GM21717 (cell line): ENCODE results near the gene HOMER2.
"Not testable (repeated sequence)": the region's sequence is repeated elsewhere in the genome, so short reads cannot be mapped to it uniquely, and the experiment has no call there.

Source experiments
- ATAC-seq: cut with Tn5 transposase; IDR thresholded peaks from one replicate; pipeline ENCODE4 v1.9.1; 2021; ENCODE audit warnings: mild to moderate bottlenecking, moderate library complexity; ENCODE audit not compliant: unreplicated experiment

The HOMER2 gene

GRCh38 chr15:82952158-82953081 lies at the start of gene HOMER2:
Gene HOMER2 (minus strand): TSS chr15:82952720. CDS start chr15:82952535, 185 bp downstream.
- no peak for ATAC-seq

GRCh38 chr15:83000672-83001031 lies 48.1 kb upstream of the HOMER2 start:
- ATAC-seq, result not testable (repeated sequence)

DNA sequence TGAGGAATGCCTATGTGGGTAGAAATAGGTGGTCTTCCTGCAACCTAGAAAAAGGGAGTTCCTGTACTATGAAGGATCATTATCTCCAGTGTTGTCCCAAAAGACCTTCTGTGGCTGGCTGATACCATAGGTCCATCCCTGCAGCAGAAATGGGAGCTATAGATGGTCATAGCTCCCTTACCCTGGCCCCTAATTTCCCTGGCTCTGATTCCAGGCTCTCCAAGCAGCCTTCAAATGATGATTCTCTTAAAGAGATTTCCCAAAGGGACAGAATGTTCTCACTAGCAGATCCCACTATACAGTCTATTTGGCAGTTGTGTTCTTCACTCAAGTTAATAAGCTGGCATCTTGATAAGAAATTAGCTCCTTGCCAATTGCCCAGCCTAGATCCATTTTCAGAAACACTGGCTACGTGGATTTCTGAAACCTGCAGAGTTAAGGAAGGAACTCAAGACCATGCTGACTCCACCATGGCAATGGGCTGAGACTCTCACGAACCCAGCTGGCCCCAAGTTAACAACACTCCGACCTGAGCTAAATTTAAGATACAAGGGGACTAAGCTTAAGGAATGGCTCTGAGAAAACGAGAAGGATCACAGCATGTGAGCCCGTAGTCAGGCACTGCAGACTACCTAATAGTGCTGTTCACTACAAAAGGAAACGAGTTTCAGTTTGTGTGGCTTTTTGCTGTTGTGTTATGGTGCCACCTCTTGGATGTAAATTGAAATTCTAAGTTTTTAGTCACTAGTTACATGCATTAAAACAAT lies 47.6 kb upstream of the HOMER2 start:
- peak; percentile 78 for ATAC-seq

DNA sequence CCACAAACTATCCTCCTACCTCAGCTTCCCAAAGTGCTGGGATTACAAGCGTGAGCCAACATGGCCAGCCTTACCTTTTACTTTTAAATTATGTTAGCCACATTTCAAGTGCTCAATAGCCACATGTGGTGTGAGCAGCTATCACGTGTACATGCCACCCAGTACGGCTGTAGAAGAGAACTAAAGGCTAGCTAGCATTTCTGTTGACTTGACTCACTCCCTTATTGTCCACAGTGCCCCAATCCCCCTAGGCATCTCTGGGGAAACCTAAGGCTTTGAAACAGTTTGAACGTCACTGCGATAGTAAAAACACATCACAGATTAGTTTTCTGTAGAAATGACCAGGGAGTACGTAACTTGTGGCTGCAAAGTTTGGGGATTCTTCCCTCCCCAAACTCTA lies 46.9 kb upstream of the HOMER2 start:
- ATAC-seq, result no peak

GRCh38 chr15:82995938-82996337 lies 43.4 kb upstream of the HOMER2 start:
- no peak for ATAC-seq

GRCh38 chr15:82995076-82995475 lies 42.6 kb upstream of the HOMER2 start:
- no peak for ATAC-seq

GRCh38 chr15:82993144-82993543 lies 40.6 kb upstream of the HOMER2 start:
- ATAC-seq, result no peak

DNA sequence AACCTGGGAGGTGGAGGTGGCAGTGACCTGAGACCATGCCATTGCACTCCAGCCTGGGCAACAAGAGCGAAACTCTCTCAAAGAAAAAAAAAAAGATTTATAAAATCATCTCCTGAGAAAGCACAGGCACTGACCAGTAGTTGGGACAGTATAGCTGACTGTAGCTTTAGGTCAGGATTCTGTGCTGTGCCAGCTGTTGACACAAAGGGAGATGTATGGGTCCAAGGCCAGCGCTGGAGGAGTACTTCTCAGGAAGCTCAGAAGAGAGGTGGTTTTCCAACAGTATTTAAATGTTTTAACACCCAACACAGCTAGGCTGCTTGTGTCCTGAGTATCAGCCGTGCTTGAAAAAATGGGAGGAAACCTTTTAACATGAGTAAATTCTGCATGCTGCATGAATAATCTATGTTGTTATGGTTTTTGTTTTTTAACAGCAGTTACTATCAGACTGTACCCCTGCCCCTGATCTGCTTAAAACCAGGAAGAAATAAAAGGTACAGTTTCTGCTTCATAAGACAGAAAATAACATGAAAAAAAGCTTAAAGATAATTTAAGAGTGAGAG lies 40.0 kb upstream of the HOMER2 start:
- no peak for ATAC-seq

DNA sequence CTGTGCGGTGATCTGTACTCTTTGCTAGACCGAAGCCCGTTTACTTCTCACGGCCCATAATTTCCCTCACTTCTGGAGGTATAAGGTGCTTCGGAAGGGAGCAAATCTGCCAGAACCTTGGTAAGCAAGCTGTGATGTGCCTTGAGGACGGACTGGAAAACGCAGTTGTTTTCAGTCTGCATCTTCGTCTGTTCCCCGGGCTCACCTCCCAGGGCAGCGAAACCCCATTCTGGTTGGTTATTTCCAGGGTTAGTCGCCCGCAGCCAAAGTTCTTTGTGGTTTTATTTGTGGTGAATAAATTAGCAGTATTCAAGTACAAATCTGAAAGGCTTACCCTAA lies 33.9 kb upstream of the HOMER2 start:
- peak; percentile 28 for ATAC-seq

DNA sequence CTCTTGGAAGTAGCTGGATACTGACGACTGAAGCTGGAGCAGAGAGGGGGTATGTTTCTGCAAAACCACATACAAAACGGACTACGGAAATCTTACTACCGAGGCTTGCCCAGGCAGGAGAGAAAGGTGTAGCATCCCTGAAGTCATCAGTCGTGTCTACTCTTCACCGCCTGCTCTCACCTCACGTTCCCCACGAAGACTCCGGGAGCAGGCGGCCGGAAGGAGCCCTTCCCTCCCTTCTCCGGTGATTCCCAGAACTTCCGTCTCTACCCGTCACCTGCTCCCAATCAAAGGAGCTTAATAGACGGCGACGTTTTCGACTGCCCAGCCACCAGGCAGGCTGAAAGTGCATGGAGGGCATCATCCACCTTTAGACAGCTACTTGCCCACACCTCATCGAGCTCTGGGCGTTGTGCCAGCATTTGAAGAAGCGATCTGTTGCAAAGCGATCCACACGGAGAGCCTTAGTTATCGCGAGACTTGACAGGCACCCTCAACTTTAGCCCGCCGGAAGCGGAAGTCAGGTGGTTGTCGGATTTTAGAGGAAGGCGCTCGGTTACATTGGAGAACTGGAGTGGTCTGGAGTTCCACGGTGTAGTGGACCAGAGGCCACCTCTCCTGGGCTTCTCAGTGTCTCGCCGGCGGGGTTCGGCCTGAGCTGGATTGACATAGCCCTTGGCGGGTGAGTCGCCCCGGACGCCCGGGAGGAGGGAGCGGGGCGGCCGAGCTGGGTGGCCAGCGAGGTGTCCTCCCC lies 33.3 kb upstream of the HOMER2 start, which contains the start of gene RAMAC:
RAMAC (plus strand) TSS at position 523 of the 754 bp plus-strand sequence. CDS start 2,809 bp downstream, outside the sequence.
- peak; percentile 96 for ATAC-seq

DNA sequence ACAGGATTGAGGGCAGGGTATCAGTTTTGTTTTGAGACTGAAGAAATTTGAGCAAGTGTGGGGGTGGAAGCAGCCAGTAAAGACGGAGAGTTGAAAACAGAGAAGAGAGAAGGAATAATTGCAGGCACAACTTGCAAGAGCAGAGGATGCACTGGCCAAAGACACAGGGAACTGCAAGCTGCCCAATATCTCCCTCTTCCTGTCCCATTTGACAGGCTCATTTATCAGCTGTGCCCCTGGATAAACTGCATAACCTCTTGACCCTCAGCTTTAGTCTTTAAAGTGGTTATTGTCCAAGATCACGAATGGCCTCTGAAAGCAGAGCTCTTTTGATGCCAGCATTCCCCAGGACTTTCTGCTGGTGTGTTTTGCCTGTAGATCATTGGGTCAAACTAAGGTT lies 28.5 kb upstream of the HOMER2 start:
- no peak for ATAC-seq

DNA sequence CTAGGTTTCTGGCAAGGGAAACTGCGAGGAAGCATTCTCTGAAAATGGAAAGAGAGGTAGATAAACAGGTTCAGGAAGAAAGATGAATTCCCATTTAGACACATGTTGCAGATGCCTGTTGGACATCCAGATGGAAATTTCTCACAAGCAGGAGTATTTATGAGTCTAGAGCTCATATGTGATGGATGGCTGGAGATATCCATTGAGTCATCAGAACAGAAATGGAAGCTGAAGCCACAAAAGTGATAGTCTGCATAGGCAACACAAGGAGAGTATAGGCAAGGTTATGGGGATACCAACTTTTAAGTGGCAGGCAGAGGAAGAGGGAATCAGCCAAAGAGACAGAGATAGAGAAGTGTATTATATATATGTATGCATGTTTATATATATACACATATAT lies 27.2 kb upstream of the HOMER2 start:
- no peak for ATAC-seq

DNA sequence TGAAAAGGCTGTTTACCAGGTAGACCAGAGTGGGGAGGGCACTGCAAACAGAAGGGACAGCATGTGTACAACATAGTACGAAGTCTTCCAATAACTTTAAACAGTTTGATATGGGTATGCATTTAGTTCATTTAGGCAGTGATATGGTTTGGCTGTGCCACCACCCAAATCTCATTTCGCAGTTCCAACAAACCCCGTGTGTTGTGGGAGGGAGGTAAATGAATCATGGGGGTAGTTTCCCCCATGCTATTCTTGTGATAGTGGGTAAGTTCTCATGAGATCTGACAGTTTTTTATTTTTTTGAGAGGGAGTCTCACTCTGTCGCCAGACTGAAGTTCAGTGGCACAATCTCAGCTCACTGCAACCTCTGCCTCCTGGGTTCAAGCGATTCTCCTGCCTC lies 25.9 kb upstream of the HOMER2 start:
- ATAC-seq, result no peak

GRCh38 chr15:82977076-82977475 lies 24.6 kb upstream of the HOMER2 start:
- no peak for ATAC-seq

- no peak for ATAC-seq
Measured at GRCh38 chr15:82972990-82973389, 20.5 kb upstream of the HOMER2 start.

DNA sequence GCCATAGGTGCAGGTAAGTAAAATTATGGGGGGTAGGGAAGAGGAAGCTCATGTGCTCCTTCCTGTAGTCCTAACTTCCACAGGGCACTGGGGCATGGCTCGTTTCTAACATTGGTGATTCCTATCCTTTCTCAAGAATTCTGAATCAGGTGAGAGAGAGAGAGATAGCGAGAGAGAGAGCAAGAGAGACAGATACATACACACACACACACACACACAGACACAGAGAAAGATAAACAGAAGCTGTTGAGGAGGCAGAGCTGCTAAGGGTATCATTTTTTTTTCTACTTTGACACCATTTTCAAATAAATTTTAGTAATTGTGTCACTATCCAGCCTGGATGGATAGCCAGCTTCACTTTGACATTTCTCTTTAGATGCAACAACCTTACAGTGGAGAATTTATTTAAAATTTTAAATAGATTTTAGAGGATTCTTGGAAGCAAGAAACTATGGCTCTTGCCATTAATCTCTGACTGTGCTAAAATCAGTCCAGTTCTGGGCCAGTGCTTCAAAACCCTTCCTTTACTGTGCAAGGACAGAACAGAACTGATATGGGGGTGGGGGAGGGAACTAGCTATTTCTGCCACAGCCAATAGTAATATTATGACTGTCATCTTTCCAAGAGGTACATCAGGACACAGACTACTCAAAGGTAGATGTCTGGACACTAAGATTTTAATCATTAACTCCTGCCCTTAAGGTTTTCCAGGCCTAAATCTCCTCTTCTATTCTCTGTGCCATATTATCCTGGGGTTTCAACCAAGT lies 18.9 kb upstream of the HOMER2 start:
- ATAC-seq, result no peak

DNA sequence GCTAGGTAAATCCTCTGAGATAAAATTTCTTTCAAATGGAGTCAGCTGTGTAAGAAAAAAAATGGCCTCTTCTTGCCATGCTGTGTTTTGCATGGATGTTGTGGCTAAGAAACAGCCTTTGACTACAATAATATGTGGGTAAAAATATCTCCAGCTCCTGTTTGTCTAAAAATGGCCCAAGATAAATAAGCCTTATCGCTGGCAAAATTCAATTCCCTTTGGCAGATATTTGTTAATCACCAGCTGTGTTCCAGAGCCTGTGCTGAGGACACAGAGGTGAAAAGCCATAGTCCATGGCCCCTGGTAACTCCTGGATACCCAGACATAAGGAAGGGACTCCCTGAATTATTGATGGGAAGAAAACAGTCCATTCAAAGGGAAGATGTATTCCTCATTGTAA lies 18.2 kb upstream of the HOMER2 start:
- ATAC-seq, result no peak

DNA sequence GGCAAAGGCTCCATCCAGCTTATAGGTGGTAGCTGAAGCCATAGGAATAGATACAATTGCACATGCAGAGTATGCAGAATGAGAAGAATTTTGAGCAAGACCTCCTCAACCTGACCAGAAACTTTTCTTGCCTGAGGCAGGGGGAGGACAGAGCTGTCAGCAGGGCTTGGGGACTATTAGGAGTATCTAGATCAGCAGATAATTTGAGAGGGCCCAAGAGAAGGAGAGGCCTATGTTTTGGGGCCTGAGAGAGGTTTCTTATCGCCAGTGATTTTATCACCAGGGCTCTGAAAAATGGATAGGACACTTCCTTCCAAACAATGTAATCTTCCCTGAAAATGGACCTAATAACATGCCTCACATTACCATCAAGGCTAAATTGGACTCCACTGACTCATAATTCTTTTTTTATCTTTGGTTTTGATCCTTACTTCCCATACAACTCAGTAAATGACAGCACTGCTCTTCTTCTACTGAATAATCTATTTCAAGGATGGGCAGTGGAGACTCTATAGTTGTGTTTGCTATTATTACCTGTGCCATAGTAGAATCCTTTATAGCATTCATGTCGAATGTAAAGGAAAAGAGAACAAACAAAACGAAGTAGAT lies 17.7 kb upstream of the HOMER2 start:
- no peak for ATAC-seq

DNA sequence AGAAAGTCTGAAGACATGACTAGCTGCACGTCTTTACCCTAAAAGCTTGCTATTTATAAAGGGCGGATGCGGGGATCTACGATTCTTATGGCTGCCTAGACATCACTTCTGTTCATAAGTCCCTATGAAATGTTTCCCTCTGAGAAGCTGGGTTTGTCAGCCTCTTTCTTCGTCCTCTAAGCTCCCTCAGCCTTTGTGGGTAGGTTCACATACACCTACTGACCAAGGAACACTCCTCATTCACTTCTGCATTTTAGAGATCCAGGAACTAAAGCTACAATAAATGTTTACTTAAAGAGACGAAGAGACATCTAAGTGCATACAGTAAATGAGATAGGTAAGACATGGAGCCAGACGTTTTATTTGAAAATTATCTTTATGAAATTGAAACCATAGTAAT lies 16.8 kb upstream of the HOMER2 start:
- no peak for ATAC-seq

- no peak for ATAC-seq
Measured at GRCh38 chr15:82968066-82968465, 15.5 kb upstream of the HOMER2 start.
